SK-N-SH (cell line): ENCODE data around the gene AFF3. TPM values are rescaled to one million over a fixed set of nuclear protein-coding genes. Genes with fewer than 3 reads are reported as not detected.

Source experiments
- CTCF ChIA-PET: fragments of 300-600, 350-600 bp; formaldehyde crosslinking; extraction: SDS; loops from one replicate; lab custom pipeline; 2021; lab: Yijun Ruan, JAX
- POLR2A ChIA-PET: fragments of 350-600 bp; sonication (Branson Sonifier 250); formaldehyde crosslinking; extraction: SDS; loops from one replicate; lab custom pipeline; 2020; ENCODE audit warnings: antibody characterized with exemption, inconsistent platforms; lab: Yijun Ruan, JAX
- DNase-seq: peaks from one replicate; pipeline ENCODE4 v3.0.0; 2012
- H2AFZ ChIP-seq: fragments of 200-600 bp; sonication (generic); 2 replicates; pipeline ENCODE4 v1.8.1; 2016; ENCODE audit warnings: antibody characterized with exemption, mild to moderate bottlenecking, low read depth
- H3F3A ChIP-seq: fragments of 200-600 bp; sonication (generic); replicated peaks from 2 replicates; pipeline ENCODE3; 2016; ENCODE audit warnings: antibody characterized with exemption, mild to moderate bottlenecking; ENCODE audit not compliant: insufficient read depth
- H3K27ac ChIP-seq, 2 experiments: fragments of 200-500 bp in 1 of 2; fragments of 200-600 bp in 1 of 2; sonication (Bioruptor generic) in 1 of 2; sonication (generic), shearing (Covaris generic) in 1 of 2; 2 replicates each; pipeline versions ENCODE4 v1.5.1 to v1.6.1; 2014 to 2016; ENCODE audit warnings: low read depth in 2 of 2, inconsistent platforms in 1 of 2, low read length in 1 of 2, mild to moderate bottlenecking in 1 of 2, mixed read lengths in 1 of 2
- H3K27me3 ChIP-seq: fragments of 200-600 bp; sonication (generic), shearing (Covaris generic); 2 replicates; pipeline ENCODE4 v1.6.1; 2016; ENCODE audit warnings: mixed run types; ENCODE audit not compliant: insufficient read depth
- H3K36me3 ChIP-seq, 2 experiments: fragments of 200-500 bp in 1 of 2; fragments of 200-600 bp in 1 of 2; sonication (Bioruptor generic) in 1 of 2; sonication (generic) in 1 of 2; replicated peaks in 1 of 2; 2 replicates each; pipeline versions ENCODE3 to v1.5.1; 2014 to 2016; ENCODE audit warnings: low read length in 1 of 2, mild to moderate bottlenecking in 1 of 2; ENCODE audit not compliant: insufficient read depth in 2 of 2, control insufficient read depth in 1 of 2
- H3K4me1 ChIP-seq, 2 experiments: fragments of 200-500 bp in 1 of 2; fragments of 200-600 bp in 1 of 2; sonication (Bioruptor generic) in 1 of 2; sonication (generic), shearing (Covaris generic) in 1 of 2; 2 replicates each; pipeline versions ENCODE4 v1.5.1 to v1.6.1; 2014 to 2016; ENCODE audit warnings: low read depth in 1 of 2, low read length in 1 of 2, mixed run types in 1 of 2; ENCODE audit not compliant: insufficient read depth in 2 of 2, control insufficient read depth in 1 of 2
- H3K4me2 ChIP-seq: fragments of 200-600 bp; sonication (generic), shearing (Covaris generic); 2 replicates; pipeline ENCODE4 v1.6.1; 2017; ENCODE audit warnings: mixed run types
- H3K4me3 ChIP-seq, 2 experiments: fragments of 200-500 bp in 1 of 2; fragments of 200-600 bp in 1 of 2; sonication (Bioruptor generic) in 1 of 2; sonication (generic), shearing (Covaris generic) in 1 of 2; 2 replicates each; pipeline versions ENCODE4 v1.5.1 to v1.8.1; 2014 to 2016; ENCODE audit warnings: low read depth in 2 of 2, inconsistent platforms in 1 of 2, low read length in 1 of 2, mild to moderate bottlenecking in 1 of 2, mixed read lengths in 1 of 2, moderate library complexity in 1 of 2
- H3K79me2 ChIP-seq: fragments of 200-600 bp; sonication (generic); 2 replicates; pipeline ENCODE4 v1.8.1; 2017; ENCODE audit warnings: mild to moderate bottlenecking; ENCODE audit not compliant: insufficient read depth
- H3K9ac ChIP-seq: fragments of 200-600 bp; sonication (generic); 2 replicates; pipeline ENCODE4 v1.6.1; 2017; ENCODE audit warnings: mixed run types
- H3K9me2 ChIP-seq: fragments of 200-600 bp; sonication (generic); 2 replicates; pipeline ENCODE4 v1.6.1; 2017; ENCODE audit warnings: mixed run types
- H3K9me3 ChIP-seq: fragments of 200-600 bp; sonication (generic); 2 replicates; pipeline ENCODE4 v1.6.1; 2017; ENCODE audit warnings: mixed run types, mild to moderate bottlenecking, moderate library complexity
- H4K20me1 ChIP-seq: fragments of 200-600 bp; sonication (generic); 2 replicates; pipeline ENCODE4 v1.6.1; 2017; ENCODE audit warnings: mild to moderate bottlenecking, mixed run types; ENCODE audit not compliant: insufficient read depth
- CHD2 ChIP-seq: fragments of 150-350 bp; IDR thresholded peaks from 2 replicates; pipeline ENCODE4 v1.6.1; 2018; ENCODE audit warnings: low read length; ENCODE audit not compliant: partially characterized antibody
- CTCF ChIP-seq: fragments of 200-600 bp; sonication (generic); IDR thresholded peaks from 2 replicates; pipeline ENCODE4 v1.6.1; 2017; ENCODE audit warnings: antibody characterized with exemption, mild to moderate bottlenecking, moderate library complexity
- EP300 ChIP-seq, 2 experiments: IDR thresholded peaks; 2 replicates each; pipeline versions ENCODE4 v1.4.0 to v1.6.1; 2012; ENCODE audit warnings: borderline replicate concordance in 1 of 2, low read depth in 1 of 2, low read length in 1 of 2
- EZH2phosphoT487 ChIP-seq: fragments of 200-600 bp; sonication (generic); IDR thresholded peaks from 2 replicates; pipeline ENCODE4 v1.6.1; 2017; ENCODE audit warnings: low read depth, mixed run types, mild to moderate bottlenecking, antibody characterized with exemption, moderate library complexity, borderline replicate concordance
- FOSL2 ChIP-seq: IDR thresholded peaks from 2 replicates; pipeline ENCODE4 v1.4.0; 2012; ENCODE audit warnings: low read depth, mild to moderate bottlenecking, moderate library complexity, borderline replicate concordance
- FOXJ3 ChIP-seq: sonication (generic); formaldehyde crosslinking; IDR thresholded peaks from 2 replicates; pipeline ENCODE4 v1.5.1; 2020; ENCODE audit warnings: mild to moderate bottlenecking, missing genetic modification reagents
- GABPA ChIP-seq: IDR thresholded peaks from 2 replicates; pipeline ENCODE4 v1.4.0; 2012; ENCODE audit warnings: low read depth, mild to moderate bottlenecking
- JUND ChIP-seq: IDR thresholded peaks from 2 replicates; pipeline ENCODE4 v1.4.0; 2012
- MEF2A ChIP-seq: IDR thresholded peaks from 2 replicates; pipeline ENCODE4 v1.4.0; 2012; ENCODE audit warnings: low read depth, borderline replicate concordance
- POLR2AphosphoS5 ChIP-seq: IDR thresholded peaks from 2 replicates; pipeline ENCODE4 v1.6.1; 2012; ENCODE audit warnings: low read depth, low read length
- SMC3 ChIP-seq: IDR thresholded peaks from 2 replicates; pipeline ENCODE4 v1.6.1; 2012; ENCODE audit warnings: low read depth, low read length, improper control_type of control experiment
- TCF12 ChIP-seq: IDR thresholded peaks from 2 replicates; pipeline ENCODE4 v1.4.0; 2012
- TEAD4 ChIP-seq: IDR thresholded peaks from 2 replicates; pipeline ENCODE4 v1.4.0; 2012; ENCODE audit warnings: mild to moderate bottlenecking, borderline replicate concordance; ENCODE audit not compliant: insufficient read depth
- USF1 ChIP-seq: IDR thresholded peaks from 2 replicates; pipeline ENCODE4 v1.4.0; 2012; ENCODE audit warnings: low read depth, borderline replicate concordance
- ZBTB33 ChIP-seq: IDR thresholded peaks from 2 replicates; pipeline ENCODE4 v1.4.0; 2012; ENCODE audit warnings: low read depth, borderline replicate concordance
- WGBS: methylation state at CpG from one replicate; pipeline ENCODE4 v1.1.6; 2017; ENCODE audit warnings: low lambda C conversion rate; 5-methylcytosine and 5-hydroxymethylcytosine counted together
- polyA plus RNA-seq, 3 experiments: library from polyadenylated mRNA; depleted of rRNA; stranded (reverse); fragments of >200 nt; gene quantifications; 2 replicates each; pipeline ENCODE4 v1.2.3, GENCODE V29; 2012

Gene AFF3
- polyA plus RNA-seq, 1 of the 3 experiments (the other 2 are of a cell fraction) = 0.36 TPM

GRCh38 chr2:99957332-99958133 lies 184.9 kb downstream of the AFF3 start:
- no peak for DNase-seq
- Histone ChIP-seq H2AFZ (no peak overlapping the region), H3K4me3 (no peak overlapping the region), H3K4me1 (peaks cover 0 to 12% of the 10 kb centered on the region in 2 experiments; a peak in 1 of 4 replicates), H3F3A (no peaks in the 10 kb centered on the region), H3K79me2 (no peaks in the 10 kb centered on the region), H3K27ac (no peak overlapping the region), H3K36me3 (no peaks in the 10 kb centered on the region), H3K27me3 (no peaks in the 10 kb centered on the region), H3K9me3 (no peaks in the 10 kb centered on the region), H4K20me1 (no peaks in the 10 kb centered on the region), H3K9me2 (no peaks in the 10 kb centered on the region), H3K4me2 (no peak overlapping the region), H3K9ac (no peak overlapping the region)
- WGBS = 71% methylated on average over 8 of the region's 8 CpGs
- TF ChIP-seq JUND (no peak), ZBTB33 (no peak), CHD2 (no peak), TEAD4 (no peak), CTCF (no peak), EP300 (IDR thresholded peaks at IDR 0.05; ENCODE audit: borderline replicate concordance in 1 of 2, low read depth in 1 of 2, low read length in 1 of 2) (no peak), POLR2AphosphoS5 (no peak), FOXJ3 (CRISPR knock-in tag) (no peak), TCF12 (no peak), EZH2phosphoT487 (no peak), GABPA (no peak), USF1 (no peak), FOSL2 (no peak), SMC3 (no peak), MEF2A (no peak)
- ChIA-PET CTCF (no interaction called here), POLR2A (no interaction called here)
